GM21360 (cell line): ENCODE results near the gene IARS2.
"Not testable (repeated sequence)": the region's sequence is repeated elsewhere in the genome, so short reads cannot be mapped to it uniquely, and the experiment has no call there.

ENCODE experiments used
- ATAC-seq: cut with Tn5 transposase; IDR thresholded peaks from one replicate; pipeline ENCODE4 v1.9.1; 2021; ENCODE audit warnings: mild to moderate bottlenecking, moderate library complexity; ENCODE audit not compliant: unreplicated experiment

The IARS2 gene

GRCh38 chr1:220110473-220110872, 16.5 kb downstream of the IARS2 start:
- ATAC-seq = not testable (repeated sequence)

- ATAC-seq = not testable (repeated sequence)
These were observed 18.7 kb downstream of the IARS2 start for GRCh38 chr1:220112600-220112999.

- ATAC-seq = peak; percentile 46
These were observed 19.3 kb downstream of the IARS2 start for GRCh38 chr1:220113136-220113695.

- ATAC-seq = no peak
These were observed 25.1 kb downstream of the IARS2 start for GRCh38 chr1:220119043-220119512.

GRCh38 chr1:220121791-220122530, 28.0 kb downstream of the IARS2 start:
- no peak for ATAC-seq

GRCh38 chr1:220123066-220123465, 29.1 kb downstream of the IARS2 start:
- ATAC-seq = no peak

- no peak for ATAC-seq
These were observed 30.0 kb downstream of the IARS2 start for GRCh38 chr1:220123889-220124288.

GRCh38 chr1:220124542-220124941, 30.6 kb downstream of the IARS2 start:
- ATAC-seq = no peak

- no peak for ATAC-seq
These were observed 33.1 kb downstream of the IARS2 start for GRCh38 chr1:220127076-220127475.

GRCh38 chr1:220129479-220130210, 35.7 kb downstream of the IARS2 start:
- ATAC-seq = no peak

GRCh38 chr1:220135755-220136154, 41.8 kb downstream of the IARS2 start:
- no peak for ATAC-seq

GRCh38 chr1:220137019-220137786, 43.3 kb downstream of the IARS2 start:
- ATAC-seq = no peak

GRCh38 chr1:220139966-220140365, 46.0 kb downstream of the IARS2 start:
- ATAC-seq = no peak

GRCh38 chr1:220144051-220144450, 50.1 kb downstream of the IARS2 start:
- no peak for ATAC-seq

- peak; percentile 74 for ATAC-seq
These were observed 55.8 kb downstream of the IARS2 start for GRCh38 chr1:220149742-220150141.

- ATAC-seq = no peak
These were observed 57.5 kb downstream of the IARS2 start for GRCh38 chr1:220151454-220151853.

- no peak for ATAC-seq
These were observed 59.2 kb downstream of the IARS2 start for GRCh38 chr1:220153147-220153546.

GRCh38 chr1:220156620-220157146, 62.8 kb downstream of the IARS2 start:
- ATAC-seq = no peak

- ATAC-seq = no peak
These were observed 63.8 kb downstream of the IARS2 start for GRCh38 chr1:220157738-220158137.

GRCh38 chr1:220158530-220158929, 64.6 kb downstream of the IARS2 start:
- ATAC-seq = not testable (repeated sequence)

GRCh38 chr1:220159041-220159440, 65.1 kb downstream of the IARS2 start:
- ATAC-seq = no peak
